IPS-18c (cell line): ENCODE data around the gene SLIT1.

Source experiments
- H3K4me3 ChIP-seq: 2 replicates; pipeline ENCODE4 v1.7.0; 2013; ENCODE audit warnings: low read depth, mild to moderate bottlenecking, low read length, moderate library complexity; ENCODE audit not compliant: insufficient read depth
- H3K9me3 ChIP-seq: one replicate; pipeline ENCODE4 v1.6.1; 2013; ENCODE audit warnings: mild to moderate bottlenecking, low read length, moderate library complexity; ENCODE audit not compliant: control insufficient read depth, insufficient read depth

Gene SLIT1

GRCh38 chr10:97180363-97180755 lies 5.4 kb downstream of the SLIT1 start:
- Histone ChIP-seq H3K4me3 (no peak overlapping the region), H3K9me3 (no peaks in the 10 kb centered on the region)

- H3K4me3 ChIP-seq, result no peak overlapping the region
Measured at GRCh38 chr10:97179731-97180362, 5.9 kb downstream of the SLIT1 start.

GRCh38 chr10:97179311-97179710 lies 6.4 kb downstream of the SLIT1 start:
- Histone ChIP-seq H3K9me3 (no peaks in the 10 kb centered on the region), H3K4me3 (no peak overlapping the region)

More at GRCh38 chr10:97179731-97180362, 5.9 kb downstream of the SLIT1 start:
- H3K9me3 ChIP-seq, result no peaks in the 10 kb centered on the region

GRCh38 chr10:97178074-97178473 lies 7.7 kb downstream of the SLIT1 start:
- Histone ChIP-seq H3K4me3 (no peak overlapping the region), H3K9me3 (no peaks in the 10 kb centered on the region)

GRCh38 chr10:97176226-97176625 lies 9.5 kb downstream of the SLIT1 start:
- Histone ChIP-seq H3K9me3 (no peaks in the 10 kb centered on the region), H3K4me3 (no peak overlapping the region)

GRCh38 chr10:97175586-97175985 lies 10.2 kb downstream of the SLIT1 start:
- H3K9me3 ChIP-seq, result no peaks in the 10 kb centered on the region
- H3K4me3 ChIP-seq, result no peak overlapping the region

- no peak overlapping the region for H3K4me3 ChIP-seq
- no peaks in the 10 kb centered on the region for H3K9me3 ChIP-seq
Measured at GRCh38 chr10:97174941-97175340, 10.8 kb downstream of the SLIT1 start.

GRCh38 chr10:97174276-97174775 lies 11.4 kb downstream of the SLIT1 start:
- Histone ChIP-seq H3K4me3 (no peak overlapping the region), H3K9me3 (no peaks in the 10 kb centered on the region)

GRCh38 chr10:97173036-97173435 lies 12.7 kb downstream of the SLIT1 start:
- H3K9me3 ChIP-seq, result no peaks in the 10 kb centered on the region
- H3K4me3 ChIP-seq, result no peak overlapping the region

GRCh38 chr10:97171001-97171400 lies 14.8 kb downstream of the SLIT1 start:
- H3K4me3 ChIP-seq, result no peak overlapping the region
- no peaks in the 10 kb centered on the region for H3K9me3 ChIP-seq

GRCh38 chr10:97169911-97170693 lies 15.7 kb downstream of the SLIT1 start:
- H3K4me3 ChIP-seq, result no peak overlapping the region
- H3K9me3 ChIP-seq, result no peaks in the 10 kb centered on the region

GRCh38 chr10:97169063-97169462 lies 16.7 kb downstream of the SLIT1 start:
- H3K9me3 ChIP-seq, result no peaks in the 10 kb centered on the region

GRCh38 chr10:97168645-97169044 lies 17.1 kb downstream of the SLIT1 start:
- H3K9me3 ChIP-seq, result no peaks in the 10 kb centered on the region

More at GRCh38 chr10:97169063-97169462, 16.7 kb downstream of the SLIT1 start:
- no peak overlapping the region for H3K4me3 ChIP-seq

GRCh38 chr10:97165499-97165898 lies 20.3 kb downstream of the SLIT1 start:
- H3K4me3 ChIP-seq, result no peak overlapping the region
- no peaks in the 10 kb centered on the region for H3K9me3 ChIP-seq

More at GRCh38 chr10:97168645-97169044, 17.1 kb downstream of the SLIT1 start:
- H3K4me3 ChIP-seq, result no peak overlapping the region

- Histone ChIP-seq H3K4me3 (no peak overlapping the region), H3K9me3 (no peaks in the 10 kb centered on the region)
Measured at GRCh38 chr10:97163781-97164501, 21.8 kb downstream of the SLIT1 start.

- Histone ChIP-seq H3K4me3 (no peak overlapping the region), H3K9me3 (no peaks in the 10 kb centered on the region)
Measured at GRCh38 chr10:97163181-97163580, 22.6 kb downstream of the SLIT1 start.

GRCh38 chr10:97159646-97160305 lies 26.0 kb downstream of the SLIT1 start:
- H3K4me3 ChIP-seq, result no peak overlapping the region
- no peaks in the 10 kb centered on the region for H3K9me3 ChIP-seq
